SK-N-SH (cell line): ENCODE data around the gene DUSP5. TPM values are rescaled to one million over a fixed set of nuclear protein-coding genes. Genes with fewer than 3 reads are reported as not detected.

ENCODE experiments used
- CTCF ChIA-PET: fragments of 300-600, 350-600 bp; formaldehyde crosslinking; extraction: SDS; loops from one replicate; lab custom pipeline; 2021; lab: Yijun Ruan, JAX
- POLR2A ChIA-PET: fragments of 350-600 bp; sonication (Branson Sonifier 250); formaldehyde crosslinking; extraction: SDS; loops from one replicate; lab custom pipeline; 2020; ENCODE audit warnings: antibody characterized with exemption, inconsistent platforms; lab: Yijun Ruan, JAX
- DNase-seq: peaks from one replicate; pipeline ENCODE4 v3.0.0; 2012
- H2AFZ ChIP-seq: fragments of 200-600 bp; sonication (generic); 2 replicates; pipeline ENCODE4 v1.8.1; 2016; ENCODE audit warnings: antibody characterized with exemption, mild to moderate bottlenecking, low read depth
- H3F3A ChIP-seq: fragments of 200-600 bp; sonication (generic); replicated peaks from 2 replicates; pipeline ENCODE3; 2016; ENCODE audit warnings: antibody characterized with exemption, mild to moderate bottlenecking; ENCODE audit not compliant: insufficient read depth
- H3K27ac ChIP-seq, 2 experiments: fragments of 200-500 bp in 1 of 2; fragments of 200-600 bp in 1 of 2; sonication (Bioruptor generic) in 1 of 2; sonication (generic), shearing (Covaris generic) in 1 of 2; 2 replicates each; pipeline versions ENCODE4 v1.5.1 to v1.6.1; 2014 to 2016; ENCODE audit warnings: low read depth in 2 of 2, inconsistent platforms in 1 of 2, low read length in 1 of 2, mild to moderate bottlenecking in 1 of 2, mixed read lengths in 1 of 2
- H3K27me3 ChIP-seq: fragments of 200-600 bp; sonication (generic), shearing (Covaris generic); 2 replicates; pipeline ENCODE4 v1.6.1; 2016; ENCODE audit warnings: mixed run types; ENCODE audit not compliant: insufficient read depth
- H3K36me3 ChIP-seq, 2 experiments: fragments of 200-500 bp in 1 of 2; fragments of 200-600 bp in 1 of 2; sonication (Bioruptor generic) in 1 of 2; sonication (generic) in 1 of 2; replicated peaks in 1 of 2; 2 replicates each; pipeline versions ENCODE3 to v1.5.1; 2014 to 2016; ENCODE audit warnings: low read length in 1 of 2, mild to moderate bottlenecking in 1 of 2; ENCODE audit not compliant: insufficient read depth in 2 of 2, control insufficient read depth in 1 of 2
- H3K4me1 ChIP-seq, 2 experiments: fragments of 200-500 bp in 1 of 2; fragments of 200-600 bp in 1 of 2; sonication (Bioruptor generic) in 1 of 2; sonication (generic), shearing (Covaris generic) in 1 of 2; 2 replicates each; pipeline versions ENCODE4 v1.5.1 to v1.6.1; 2014 to 2016; ENCODE audit warnings: low read depth in 1 of 2, low read length in 1 of 2, mixed run types in 1 of 2; ENCODE audit not compliant: insufficient read depth in 2 of 2, control insufficient read depth in 1 of 2
- H3K4me2 ChIP-seq: fragments of 200-600 bp; sonication (generic), shearing (Covaris generic); 2 replicates; pipeline ENCODE4 v1.6.1; 2017; ENCODE audit warnings: mixed run types
- H3K4me3 ChIP-seq, 2 experiments: fragments of 200-500 bp in 1 of 2; fragments of 200-600 bp in 1 of 2; sonication (Bioruptor generic) in 1 of 2; sonication (generic), shearing (Covaris generic) in 1 of 2; 2 replicates each; pipeline versions ENCODE4 v1.5.1 to v1.8.1; 2014 to 2016; ENCODE audit warnings: low read depth in 2 of 2, inconsistent platforms in 1 of 2, low read length in 1 of 2, mild to moderate bottlenecking in 1 of 2, mixed read lengths in 1 of 2, moderate library complexity in 1 of 2
- H3K79me2 ChIP-seq: fragments of 200-600 bp; sonication (generic); 2 replicates; pipeline ENCODE4 v1.8.1; 2017; ENCODE audit warnings: mild to moderate bottlenecking; ENCODE audit not compliant: insufficient read depth
- H3K9ac ChIP-seq: fragments of 200-600 bp; sonication (generic); 2 replicates; pipeline ENCODE4 v1.6.1; 2017; ENCODE audit warnings: mixed run types
- H3K9me2 ChIP-seq: fragments of 200-600 bp; sonication (generic); 2 replicates; pipeline ENCODE4 v1.6.1; 2017; ENCODE audit warnings: mixed run types
- H3K9me3 ChIP-seq: fragments of 200-600 bp; sonication (generic); 2 replicates; pipeline ENCODE4 v1.6.1; 2017; ENCODE audit warnings: mixed run types, mild to moderate bottlenecking, moderate library complexity
- H4K20me1 ChIP-seq: fragments of 200-600 bp; sonication (generic); 2 replicates; pipeline ENCODE4 v1.6.1; 2017; ENCODE audit warnings: mild to moderate bottlenecking, mixed run types; ENCODE audit not compliant: insufficient read depth
- FOSL2 ChIP-seq: IDR thresholded peaks from 2 replicates; pipeline ENCODE4 v1.4.0; 2012; ENCODE audit warnings: low read depth, mild to moderate bottlenecking, moderate library complexity, borderline replicate concordance
- FOXJ3 ChIP-seq: sonication (generic); formaldehyde crosslinking; IDR thresholded peaks from 2 replicates; pipeline ENCODE4 v1.5.1; 2020; ENCODE audit warnings: mild to moderate bottlenecking, missing genetic modification reagents
- GABPA ChIP-seq: IDR thresholded peaks from 2 replicates; pipeline ENCODE4 v1.4.0; 2012; ENCODE audit warnings: low read depth, mild to moderate bottlenecking
- PBX3 ChIP-seq: IDR thresholded peaks from 2 replicates; pipeline ENCODE4; 2012
- POLR2AphosphoS5 ChIP-seq: IDR thresholded peaks from 2 replicates; pipeline ENCODE4 v1.6.1; 2012; ENCODE audit warnings: low read depth, low read length
- RAD21 ChIP-seq: IDR thresholded peaks from 2 replicates; pipeline ENCODE4 v1.6.1; 2012; ENCODE audit warnings: mild to moderate bottlenecking, low read length
- REST ChIP-seq: IDR thresholded peaks from 2 replicates; pipeline ENCODE4 v1.6.1; 2012; ENCODE audit warnings: mild to moderate bottlenecking, low read depth, low read length, moderate library complexity
- SIN3A ChIP-seq: IDR thresholded peaks from 2 replicates; pipeline ENCODE4 v1.6.1; 2012; ENCODE audit warnings: low read depth, mild to moderate bottlenecking, low read length, moderate library complexity, borderline replicate concordance
- SMC3 ChIP-seq: IDR thresholded peaks from 2 replicates; pipeline ENCODE4 v1.6.1; 2012; ENCODE audit warnings: low read depth, low read length, improper control_type of control experiment
- USF2 ChIP-seq: fragments of 150-350 bp; IDR thresholded peaks from 2 replicates; pipeline ENCODE4 v1.6.1; 2017; ENCODE audit warnings: antibody characterized with exemption, low read length, low read depth, borderline replicate concordance
- WGBS: methylation state at CpG from one replicate; pipeline ENCODE4 v1.1.6; 2017; ENCODE audit warnings: low lambda C conversion rate; 5-methylcytosine and 5-hydroxymethylcytosine counted together
- polyA plus RNA-seq, 3 experiments: library from polyadenylated mRNA; depleted of rRNA; stranded (reverse); fragments of >200 nt; gene quantifications; 2 replicates each; pipeline ENCODE4 v1.2.3, GENCODE V29; 2012

Gene DUSP5
- polyA plus RNA-seq, 1 of the 3 experiments (the other 2 are of a cell fraction), result 52.0 TPM

- TF ChIP-seq REST (no peak), POLR2AphosphoS5 (no peak), FOXJ3 (CRISPR knock-in tag) (no peak)
Observed at GRCh38 chr10:110492069-110492822, 5.5 kb upstream of the DUSP5 start (continued).

GRCh38 chr10:110493832-110494426 lies 3.8 kb upstream of the DUSP5 start:
- no peak overlapping the region for H3K4me3 ChIP-seq
- H3K9ac ChIP-seq, result no peak overlapping the region
- H3K9me3 ChIP-seq, result no peaks in the 10 kb centered on the region
- H3K27ac ChIP-seq, result no peak overlapping the region
- H2AFZ ChIP-seq, result no peak overlapping the region
- peaks cover 26% of the 10 kb centered on the region for H3F3A ChIP-seq
- no peaks in the 10 kb centered on the region for H3K9me2 ChIP-seq
- no peak for DNase-seq
- H3K79me2 ChIP-seq, result peaks cover 36% of the 10 kb centered on the region
- TF ChIP-seq SMC3 (no peak), USF2 (no peak), RAD21 (no peak), FOSL2 (no peak), FOXJ3 (CRISPR knock-in tag) (no peak), SIN3A (no peak), REST (no peak), PBX3 (no peak), GABPA (no peak)
- ChIA-PET CTCF (interaction anchor here (0.9 to 1.1 kb wide), 3 partner anchors 32 to 107 kb away, joined by 3 to 5 read pairs (median 3); no protein-coding TSS in a partner anchor), POLR2A (no interaction called here)
- no peaks in the 10 kb centered on the region for H3K27me3 ChIP-seq
- WGBS, result 90% methylated on average over 11 of the region's 11 CpGs
- peaks cover 20 to 23% of the 10 kb centered on the region in 2 experiments; a peak in 2 of 4 replicates for H3K4me1 ChIP-seq
- H3K4me2 ChIP-seq, result no peak overlapping the region
- H3K36me3 ChIP-seq, result no peaks in the 10 kb centered on the region
- peaks cover 6% of the 10 kb centered on the region; the same call in 1 of the 2 replicates for H4K20me1 ChIP-seq
